Measurements from ENCODE around the gene ERBB2. TPM values are rescaled to one million over a fixed set of nuclear protein-coding genes. Genes with fewer than 3 reads are reported as not detected.

Gene ERBB2
- total and polyA plus RNA-seq, 2 experiments from 2014 or later, result 46.2 to 196 TPM

DNA sequence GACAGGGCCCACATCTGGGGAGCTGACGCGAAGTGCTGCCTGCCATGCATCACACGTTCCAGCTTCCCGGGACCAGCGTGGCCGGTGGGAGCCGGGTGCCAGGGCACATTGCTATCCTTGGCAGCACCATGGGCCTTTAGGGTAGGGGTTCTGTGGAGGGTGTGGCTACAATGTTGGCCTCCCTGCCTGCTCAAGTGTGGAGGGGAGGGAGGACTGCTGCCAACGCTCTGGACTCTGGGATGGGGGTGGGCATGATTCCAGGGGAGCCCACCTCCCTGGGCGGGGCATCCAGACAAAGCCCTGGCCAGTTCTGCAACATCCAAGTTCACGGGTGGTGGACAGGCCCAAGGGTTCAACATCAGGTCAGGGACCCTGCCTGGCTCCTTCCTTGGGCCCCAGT lies 51.8 kb downstream of the ERBB2 start:
- TF ChIP-seq CREB1 (CRISPR knock-in tag; IDR thresholded peaks at IDR 0.05; ENCODE audit: low read depth) (no peak), JUNB (IDR thresholded peaks at IDR 0.05; ENCODE audit: unreplicated experiment) (no peak), ZNF114 (CRISPR knock-in tag; IDR thresholded peaks at IDR 0.05) (no peak), ZNF331 (CRISPR knock-in tag; IDR thresholded peaks at IDR 0.05; ENCODE audit: low read depth) (no peak), POLR2AphosphoS5 (IDR thresholded peaks at IDR 0.05; ENCODE audit: low read depth) (no peak), STAT1 (IDR thresholded peaks at IDR 0.05; ENCODE audit: unreplicated experiment) (no peak), EZH2 (IDR thresholded peaks at IDR 0.05; ENCODE audit: low read depth, unreplicated experiment) (no peak)
- TF ChIP-seq, protein P1, sequence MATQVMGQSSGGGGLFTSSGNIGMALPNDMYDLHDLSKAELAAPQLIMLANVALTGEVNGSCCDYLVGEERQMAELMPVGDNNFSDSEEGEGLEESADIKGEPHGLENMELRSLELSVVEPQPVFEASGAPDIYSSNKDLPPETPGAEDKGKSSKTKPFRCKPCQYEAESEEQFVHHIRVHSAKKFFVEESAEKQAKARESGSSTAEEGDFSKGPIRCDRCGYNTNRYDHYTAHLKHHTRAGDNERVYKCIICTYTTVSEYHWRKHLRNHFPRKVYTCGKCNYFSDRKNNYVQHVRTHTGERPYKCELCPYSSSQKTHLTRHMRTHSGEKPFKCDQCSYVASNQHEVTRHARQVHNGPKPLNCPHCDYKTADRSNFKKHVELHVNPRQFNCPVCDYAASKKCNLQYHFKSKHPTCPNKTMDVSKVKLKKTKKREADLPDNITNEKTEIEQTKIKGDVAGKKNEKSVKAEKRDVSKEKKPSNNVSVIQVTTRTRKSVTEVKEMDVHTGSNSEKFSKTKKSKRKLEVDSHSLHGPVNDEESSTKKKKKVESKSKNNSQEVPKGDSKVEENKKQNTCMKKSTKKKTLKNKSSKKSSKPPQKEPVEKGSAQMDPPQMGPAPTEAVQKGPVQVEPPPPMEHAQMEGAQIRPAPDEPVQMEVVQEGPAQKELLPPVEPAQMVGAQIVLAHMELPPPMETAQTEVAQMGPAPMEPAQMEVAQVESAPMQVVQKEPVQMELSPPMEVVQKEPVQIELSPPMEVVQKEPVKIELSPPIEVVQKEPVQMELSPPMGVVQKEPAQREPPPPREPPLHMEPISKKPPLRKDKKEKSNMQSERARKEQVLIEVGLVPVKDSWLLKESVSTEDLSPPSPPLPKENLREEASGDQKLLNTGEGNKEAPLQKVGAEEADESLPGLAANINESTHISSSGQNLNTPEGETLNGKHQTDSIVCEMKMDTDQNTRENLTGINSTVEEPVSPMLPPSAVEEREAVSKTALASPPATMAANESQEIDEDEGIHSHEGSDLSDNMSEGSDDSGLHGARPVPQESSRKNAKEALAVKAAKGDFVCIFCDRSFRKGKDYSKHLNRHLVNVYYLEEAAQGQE (IDR thresholded peaks at IDR 0.05; ENCODE audit: unreplicated experiment), result no peak
- TF ChIP-seq, protein P2, sequence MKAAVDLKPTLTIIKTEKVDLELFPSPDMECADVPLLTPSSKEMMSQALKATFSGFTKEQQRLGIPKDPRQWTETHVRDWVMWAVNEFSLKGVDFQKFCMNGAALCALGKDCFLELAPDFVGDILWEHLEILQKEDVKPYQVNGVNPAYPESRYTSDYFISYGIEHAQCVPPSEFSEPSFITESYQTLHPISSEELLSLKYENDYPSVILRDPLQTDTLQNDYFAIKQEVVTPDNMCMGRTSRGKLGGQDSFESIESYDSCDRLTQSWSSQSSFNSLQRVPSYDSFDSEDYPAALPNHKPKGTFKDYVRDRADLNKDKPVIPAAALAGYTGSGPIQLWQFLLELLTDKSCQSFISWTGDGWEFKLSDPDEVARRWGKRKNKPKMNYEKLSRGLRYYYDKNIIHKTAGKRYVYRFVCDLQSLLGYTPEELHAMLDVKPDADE (IDR thresholded peaks at IDR 0.05), result no peak
- TF ChIP-seq, protein P3, sequence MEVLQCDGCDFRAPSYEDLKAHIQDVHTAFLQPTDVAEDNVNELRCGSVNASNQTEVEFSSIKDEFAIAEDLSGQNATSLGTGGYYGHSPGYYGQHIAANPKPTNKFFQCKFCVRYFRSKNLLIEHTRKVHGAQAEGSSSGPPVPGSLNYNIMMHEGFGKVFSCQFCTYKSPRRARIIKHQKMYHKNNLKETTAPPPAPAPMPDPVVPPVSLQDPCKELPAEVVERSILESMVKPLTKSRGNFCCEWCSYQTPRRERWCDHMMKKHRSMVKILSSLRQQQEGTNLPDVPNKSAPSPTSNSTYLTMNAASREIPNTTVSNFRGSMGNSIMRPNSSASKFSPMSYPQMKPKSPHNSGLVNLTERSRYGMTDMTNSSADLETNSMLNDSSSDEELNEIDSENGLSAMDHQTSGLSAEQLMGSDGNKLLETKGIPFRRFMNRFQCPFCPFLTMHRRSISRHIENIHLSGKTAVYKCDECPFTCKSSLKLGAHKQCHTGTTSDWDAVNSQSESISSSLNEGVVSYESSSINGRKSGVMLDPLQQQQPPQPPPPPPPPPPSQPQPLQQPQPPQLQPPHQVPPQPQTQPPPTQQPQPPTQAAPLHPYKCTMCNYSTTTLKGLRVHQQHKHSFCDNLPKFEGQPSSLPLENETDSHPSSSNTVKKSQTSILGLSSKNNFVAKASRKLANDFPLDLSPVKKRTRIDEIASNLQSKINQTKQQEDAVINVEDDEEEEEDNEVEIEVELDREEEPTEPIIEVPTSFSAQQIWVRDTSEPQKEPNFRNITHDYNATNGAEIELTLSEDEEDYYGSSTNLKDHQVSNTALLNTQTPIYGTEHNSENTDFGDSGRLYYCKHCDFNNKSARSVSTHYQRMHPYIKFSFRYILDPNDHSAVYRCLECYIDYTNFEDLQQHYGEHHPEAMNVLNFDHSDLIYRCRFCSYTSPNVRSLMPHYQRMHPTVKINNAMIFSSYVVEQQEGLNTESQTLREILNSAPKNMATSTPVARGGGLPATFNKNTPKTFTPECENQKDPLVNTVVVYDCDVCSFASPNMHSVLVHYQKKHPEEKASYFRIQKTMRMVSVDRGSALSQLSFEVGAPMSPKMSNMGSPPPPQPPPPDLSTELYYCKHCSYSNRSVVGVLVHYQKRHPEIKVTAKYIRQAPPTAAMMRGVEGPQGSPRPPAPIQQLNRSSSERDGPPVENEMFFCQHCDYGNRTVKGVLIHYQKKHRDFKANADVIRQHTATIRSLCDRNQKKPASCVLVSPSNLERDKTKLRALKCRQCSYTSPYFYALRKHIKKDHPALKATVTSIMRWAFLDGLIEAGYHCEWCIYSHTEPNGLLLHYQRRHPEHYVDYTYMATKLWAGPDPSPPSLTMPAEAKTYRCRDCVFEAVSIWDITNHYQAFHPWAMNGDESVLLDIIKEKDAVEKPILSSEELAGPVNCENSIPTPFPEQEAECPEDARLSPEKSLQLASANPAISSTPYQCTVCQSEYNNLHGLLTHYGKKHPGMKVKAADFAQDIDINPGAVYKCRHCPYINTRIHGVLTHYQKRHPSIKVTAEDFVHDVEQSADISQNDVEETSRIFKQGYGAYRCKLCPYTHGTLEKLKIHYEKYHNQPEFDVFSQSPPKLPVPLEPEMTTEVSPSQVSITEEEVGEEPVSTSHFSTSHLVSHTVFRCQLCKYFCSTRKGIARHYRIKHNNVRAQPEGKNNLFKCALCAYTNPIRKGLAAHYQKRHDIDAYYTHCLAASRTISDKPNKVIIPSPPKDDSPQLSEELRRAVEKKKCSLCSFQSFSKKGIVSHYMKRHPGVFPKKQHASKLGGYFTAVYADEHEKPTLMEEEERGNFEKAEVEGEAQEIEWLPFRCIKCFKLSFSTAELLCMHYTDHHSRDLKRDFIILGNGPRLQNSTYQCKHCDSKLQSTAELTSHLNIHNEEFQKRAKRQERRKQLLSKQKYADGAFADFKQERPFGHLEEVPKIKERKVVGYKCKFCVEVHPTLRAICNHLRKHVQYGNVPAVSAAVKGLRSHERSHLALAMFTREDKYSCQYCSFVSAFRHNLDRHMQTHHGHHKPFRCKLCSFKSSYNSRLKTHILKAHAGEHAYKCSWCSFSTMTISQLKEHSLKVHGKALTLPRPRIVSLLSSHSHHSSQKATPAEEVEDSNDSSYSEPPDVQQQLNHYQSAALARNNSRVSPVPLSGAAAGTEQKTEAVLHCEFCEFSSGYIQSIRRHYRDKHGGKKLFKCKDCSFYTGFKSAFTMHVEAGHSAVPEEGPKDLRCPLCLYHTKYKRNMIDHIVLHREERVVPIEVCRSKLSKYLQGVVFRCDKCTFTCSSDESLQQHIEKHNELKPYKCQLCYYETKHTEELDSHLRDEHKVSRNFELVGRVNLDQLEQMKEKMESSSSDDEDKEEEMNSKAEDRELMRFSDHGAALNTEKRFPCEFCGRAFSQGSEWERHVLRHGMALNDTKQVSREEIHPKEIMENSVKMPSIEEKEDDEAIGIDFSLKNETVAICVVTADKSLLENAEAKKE (CRISPR knock-in tag; IDR thresholded peaks at IDR 0.05), result no peak
- H4K20me1 ChIP-seq (replicated peaks; ENCODE audit: insufficient read depth), result no peaks in the 10 kb centered on the region
- peak overlapping the region; percentile 49; the same call in 1 of the 2 replicates for H3K4me2 ChIP-seq
- no peaks in the 10 kb centered on the region for H3K79me2 ChIP-seq (replicated peaks; ENCODE audit: insufficient read depth)
- peaks cover 24% of the 10 kb centered on the region for H3K27me3 Mint-ChIP-seq (ENCODE audit: insufficient read depth, low read depth, poor library complexity)
- H3K4me1 ChIP-seq (ENCODE audit: insufficient read depth), result peaks cover 20% of the 10 kb centered on the region; the same call in 1 of the 2 replicates
- H3K27me3 ChIP-seq (ENCODE audit: insufficient read depth), result peaks cover 18% of the 10 kb centered on the region
- no peak overlapping the region for H2AFZ ChIP-seq
- H3K9me3 Mint-ChIP-seq, result no peaks in the 10 kb centered on the region; the same call in 2 of the 3 replicates
- no peaks in the 10 kb centered on the region for H3K36me3 ChIP-seq (ENCODE audit: insufficient read depth)
- no peaks in the 10 kb centered on the region for H3K9me2 ChIP-seq (ENCODE audit: insufficient read depth)
- H3K27ac Mint-ChIP-seq, result no peak overlapping the region
- ATAC-seq (no peak), DNase-seq (ENCODE audit: low spot score) (no peak)
- no peak overlapping the region; the same call in 2 of the 3 replicates for H3K4me3 Mint-ChIP-seq
- H3K36me3 Mint-ChIP-seq (ENCODE audit: low read depth), result peaks cover 6% of the 10 kb centered on the region; the same call in 1 of the 3 replicates
- no peak overlapping the region for H3K27ac ChIP-seq (ENCODE audit: low read depth)
- peaks cover 14% of the 10 kb centered on the region for H3F3A ChIP-seq (replicated peaks; ENCODE audit: low read depth)
- peaks cover 42% of the 10 kb centered on the region for H3K4me1 Mint-ChIP-seq
- no peak overlapping the region for H3K4me3 ChIP-seq

Data from GM23338 (cell line).